Measurements from ENCODE around the gene CCDC83.

CCDC83 gene

DNA sequence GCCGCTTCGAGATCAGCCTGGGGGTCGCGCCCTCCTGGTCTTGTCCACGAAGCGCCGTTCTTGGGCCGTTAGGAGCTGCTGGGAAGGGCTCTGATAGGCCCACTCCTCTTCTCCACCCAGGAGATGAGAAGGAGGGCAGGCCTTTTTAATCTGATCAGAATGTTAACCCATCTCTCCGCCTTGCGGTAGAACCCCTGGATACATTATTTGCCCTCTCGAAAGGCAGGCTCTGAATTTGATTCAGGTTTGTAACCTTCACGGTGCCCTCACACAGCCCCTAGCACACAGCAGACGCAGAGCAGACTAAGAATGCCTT, at the start of gene CCDC83:
Gene CCDC83, plus strand, starts transcription at position 43 of the 316 bp plus-strand sequence. CDS start 9,741 bp downstream, outside the sequence.
- DNase-seq (ENCODE audit: low read depth in 3 of 3): no peak

DNA sequence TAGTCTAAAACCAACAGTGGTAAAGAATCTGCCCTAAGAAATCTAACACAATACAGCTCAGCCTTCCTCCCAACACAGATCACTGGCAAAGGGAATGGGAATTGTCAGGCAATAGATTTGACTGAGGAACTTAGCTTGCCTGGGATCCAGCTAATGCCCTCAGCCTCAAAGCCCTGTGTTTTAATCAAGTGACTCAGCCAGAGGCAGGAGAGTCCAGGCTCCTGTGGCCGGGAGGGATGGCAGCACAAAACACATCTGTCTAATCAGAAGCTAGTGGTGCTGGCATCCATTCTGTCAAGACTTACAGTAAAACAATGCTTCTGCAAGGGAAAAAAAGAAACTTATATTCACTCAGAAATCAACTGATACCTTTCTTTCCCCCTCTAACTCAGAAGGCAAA, 49.8 kb upstream of the CCDC83 start:
- no peak for DNase-seq (ENCODE audit: low read depth in 3 of 3)

DNA sequence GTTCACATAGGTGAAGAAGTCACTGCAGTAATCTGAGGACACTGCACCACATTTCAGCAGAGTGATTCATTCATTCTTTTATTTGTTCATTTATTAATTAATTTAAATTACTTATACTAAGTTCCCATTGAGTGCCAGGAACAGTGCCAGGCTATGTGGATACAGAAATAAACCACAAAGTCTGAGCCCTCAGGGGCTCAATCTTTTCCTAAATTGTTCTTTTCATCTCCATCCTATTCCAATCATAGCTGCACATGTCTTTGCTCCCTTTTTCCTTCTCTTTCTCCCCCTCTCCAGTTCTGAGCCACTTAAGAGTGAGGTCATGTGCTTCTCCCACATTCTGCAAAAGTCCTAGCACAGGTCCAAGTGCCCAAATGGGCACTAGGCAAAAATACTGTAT, 49.2 kb upstream of the CCDC83 start:
- DNase-seq (ENCODE audit: low read depth in 3 of 3): no peak

DNA sequence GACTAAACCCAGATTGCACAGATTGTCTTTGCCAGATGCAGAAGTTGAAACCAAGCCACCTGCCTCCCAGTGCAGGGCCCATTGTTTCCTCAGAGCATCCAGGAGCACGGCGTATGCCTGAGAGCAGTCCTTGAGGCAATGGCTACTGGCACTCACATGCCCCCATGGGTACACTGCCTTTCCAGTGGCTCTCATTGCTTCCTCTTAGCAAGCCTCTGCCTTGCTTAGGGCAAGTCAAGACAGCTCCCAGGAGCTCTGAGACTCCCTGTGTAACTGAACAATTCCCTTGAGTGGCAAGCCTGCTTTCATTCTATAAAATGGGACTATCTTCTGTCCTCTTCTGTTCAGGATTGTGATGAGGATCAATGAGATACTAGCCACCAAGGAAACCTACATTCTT, 48.3 kb upstream of the CCDC83 start:
- no peak for DNase-seq (ENCODE audit: low read depth in 3 of 3)

DNA sequence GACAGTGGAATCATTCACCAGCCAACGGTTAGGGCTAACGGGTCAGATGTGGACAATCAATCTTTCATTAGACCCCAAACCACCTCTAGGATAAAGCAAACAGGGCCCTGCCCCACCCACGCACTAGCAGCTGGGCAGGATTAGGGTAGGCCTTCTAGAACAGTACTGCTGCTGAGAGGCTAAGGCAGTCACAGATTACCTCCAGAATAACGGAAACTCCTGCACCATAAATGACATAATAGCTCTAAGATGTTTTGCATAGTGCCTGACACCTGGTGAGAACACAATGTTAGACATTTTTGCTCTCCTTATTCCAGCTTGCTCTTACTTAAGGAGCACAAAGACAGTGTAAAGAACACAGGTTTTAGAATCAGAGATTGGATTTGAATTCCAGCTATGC, 46.0 kb upstream of the CCDC83 start:
- no peak for DNase-seq (ENCODE audit: low read depth in 3 of 3)

DNA sequence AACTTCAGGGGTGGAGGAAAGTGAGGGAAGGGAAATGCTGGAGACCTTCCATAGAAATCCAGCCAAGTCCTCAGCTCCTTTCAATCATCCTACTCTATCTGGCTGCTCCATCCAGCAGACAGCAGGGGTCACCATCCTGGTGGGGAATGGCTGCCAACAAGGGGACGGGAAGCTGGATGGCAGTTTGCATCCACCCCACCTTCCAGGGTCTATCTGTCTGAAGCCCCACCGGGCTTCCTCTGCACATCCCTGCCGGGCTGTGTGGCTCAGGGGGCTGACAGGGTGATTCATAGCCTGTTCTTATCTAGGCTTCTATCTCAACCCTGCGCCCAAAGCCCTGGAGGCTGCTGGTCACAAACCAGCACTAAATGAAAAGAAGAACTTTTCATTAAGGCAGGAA, 45.3 kb upstream of the CCDC83 start:
- DNase-seq (ENCODE audit: low read depth in 3 of 3): no peak

DNA sequence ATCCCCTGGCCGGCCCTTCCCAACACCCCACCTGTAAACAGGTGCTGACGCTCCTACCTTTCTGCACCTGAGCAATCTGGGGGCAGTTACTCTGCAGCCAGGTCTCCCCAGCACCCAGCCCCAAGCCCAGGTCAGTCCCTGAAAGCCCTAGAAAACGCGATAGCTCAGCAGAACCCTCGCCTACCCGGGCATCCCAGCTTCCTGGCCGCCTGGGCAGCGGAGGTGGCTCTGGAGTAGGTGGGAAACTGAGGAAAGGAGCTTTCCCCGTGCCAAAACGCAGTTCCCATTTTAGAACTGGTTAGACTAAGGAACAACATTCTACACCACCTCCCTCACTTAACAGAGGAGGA, 44.7 kb upstream of the CCDC83 start:
- DNase-seq (ENCODE audit: low read depth in 3 of 3): no peak

DNA sequence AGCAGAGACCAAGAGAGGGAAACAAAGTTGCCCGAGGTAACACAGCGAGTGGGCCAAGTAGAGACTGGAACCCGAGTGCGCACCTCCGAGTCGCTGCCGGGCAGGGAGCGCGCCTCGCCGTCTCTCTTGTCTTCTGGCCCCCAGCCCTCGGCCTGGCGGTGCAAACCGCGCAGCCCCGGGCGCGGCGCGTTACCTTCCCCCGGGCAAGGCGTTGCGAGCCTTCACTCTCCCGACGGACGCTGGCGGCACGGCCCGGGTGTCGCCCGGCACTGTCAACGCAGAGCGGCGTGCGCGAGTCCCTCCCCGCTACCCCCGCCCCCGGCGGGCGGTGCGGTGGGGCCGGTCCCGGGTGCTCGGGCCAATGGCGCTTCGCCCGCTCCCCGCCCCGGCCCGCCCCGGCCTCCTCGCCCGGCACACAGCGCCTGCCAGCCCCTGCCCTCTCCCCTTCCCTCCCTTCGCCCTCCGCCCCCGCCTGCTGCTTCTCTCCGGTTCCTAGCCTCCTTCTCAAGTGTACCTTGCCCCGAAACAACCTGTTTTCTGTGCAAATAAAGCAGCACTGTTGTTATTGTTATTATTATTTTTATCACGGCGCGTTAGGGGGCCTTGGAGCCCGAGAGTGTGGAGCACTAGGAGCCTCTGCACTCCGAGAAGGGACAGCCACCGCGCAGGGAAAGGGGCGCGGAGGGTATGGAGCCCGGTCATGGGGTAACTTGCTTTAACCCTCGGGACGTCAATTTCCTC, 44.1 kb upstream of the CCDC83 start, which contains the start of gene SYTL2:
Gene SYTL2, minus strand, starts transcription at position 271 of the 741 bp plus-strand sequence. CDS start 53,416 bp downstream, outside the sequence.
- DNase-seq (ENCODE audit: low read depth in 3 of 3): peak; percentile 47 to 65 (median 48)

DNA sequence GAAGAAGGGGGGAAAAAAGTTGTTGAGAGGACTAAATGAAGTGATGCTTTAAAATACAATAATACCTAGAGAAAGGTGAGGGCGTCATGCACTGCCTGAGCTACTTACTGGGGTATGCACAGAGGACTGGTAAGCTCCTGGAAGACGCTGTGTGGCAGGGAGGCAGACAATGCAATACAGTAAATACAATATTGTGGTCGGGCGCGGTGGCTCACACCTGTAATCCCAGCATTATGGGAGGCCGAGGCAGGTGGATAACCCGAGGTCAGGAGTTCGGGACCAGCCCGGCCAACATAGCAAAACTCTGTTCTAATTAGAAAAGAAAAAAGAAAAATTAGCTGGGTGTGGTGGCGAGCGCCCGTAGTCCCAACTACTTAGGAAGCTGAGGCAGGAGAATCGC, 43.6 kb upstream of the CCDC83 start:
- DNase-seq (ENCODE audit: low read depth in 3 of 3): no peak

DNA sequence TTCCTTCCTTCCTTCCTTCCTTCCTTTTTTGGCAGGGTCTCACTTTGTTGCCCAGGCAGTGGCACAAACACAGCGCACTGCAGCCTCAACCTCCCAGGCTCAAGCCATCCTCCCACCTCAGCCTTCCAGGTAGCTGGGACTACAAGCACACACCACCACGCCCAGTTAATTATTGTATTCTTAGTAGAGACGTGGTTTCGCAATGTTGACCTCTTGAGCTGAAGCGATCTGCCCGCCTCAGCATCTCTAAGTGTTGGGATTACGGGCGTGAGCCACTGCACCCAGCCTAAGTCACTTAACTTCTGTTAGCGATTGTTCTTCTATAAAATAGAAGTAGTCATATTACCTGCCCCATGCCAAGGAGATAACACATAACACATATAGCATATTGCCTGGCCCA, 41.5 kb upstream of the CCDC83 start:
- DNase-seq (ENCODE audit: low read depth in 3 of 3): no peak

DNA sequence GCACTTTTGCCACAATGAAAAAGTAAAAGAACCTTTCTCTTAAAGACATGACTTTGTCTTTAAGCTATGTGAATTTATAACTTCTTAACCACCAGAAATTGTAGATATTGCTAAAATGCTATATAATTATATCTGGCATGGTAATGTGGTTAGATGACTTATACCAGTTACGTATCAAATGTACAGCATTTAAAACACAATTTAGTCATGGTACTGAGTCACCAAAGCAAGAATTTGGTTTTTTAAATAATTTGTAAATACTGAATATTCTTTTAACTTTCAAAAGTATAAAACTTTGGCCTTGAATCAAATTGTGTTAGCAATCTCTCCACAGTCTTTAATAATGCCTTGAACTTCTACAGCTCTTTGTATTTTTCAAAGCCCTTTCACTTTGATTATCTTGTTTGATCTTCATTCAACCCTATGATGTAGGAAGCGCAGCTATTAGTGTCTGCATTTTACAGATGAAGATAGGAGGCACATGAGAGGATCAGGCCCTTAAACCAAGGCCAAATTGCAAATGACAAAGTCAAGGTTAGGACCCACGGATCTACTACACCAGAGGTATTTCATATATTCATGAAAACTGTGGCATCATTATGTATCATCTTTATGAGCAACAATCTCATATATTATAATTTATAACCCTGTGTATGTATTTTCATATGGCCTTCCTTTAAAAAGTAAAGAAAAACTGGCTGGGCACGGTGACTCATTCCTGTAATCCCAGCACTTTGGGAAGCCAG, 39.8 kb upstream of the CCDC83 start:
- DNase-seq (ENCODE audit: low read depth in 3 of 3): no peak

DNA sequence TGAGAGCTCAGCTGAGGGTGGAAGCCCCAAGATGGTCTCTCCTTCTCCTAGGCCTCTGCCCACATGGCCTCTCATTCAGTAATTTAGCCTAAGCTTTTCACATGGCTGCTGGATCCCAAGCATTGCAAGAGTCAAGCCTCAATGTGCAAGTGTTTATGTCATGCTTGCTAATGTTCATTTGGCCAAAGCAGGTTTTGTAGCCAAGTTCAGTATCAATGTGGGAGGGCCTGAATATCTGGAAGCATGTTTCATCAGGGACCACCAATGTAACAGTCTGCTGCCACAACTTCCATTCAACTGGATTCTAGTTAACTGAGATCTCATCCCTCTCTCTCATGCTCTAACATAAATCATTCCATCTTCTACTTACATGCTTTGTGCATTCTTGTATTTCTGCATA, 35.7 kb upstream of the CCDC83 start:
- DNase-seq (ENCODE audit: low read depth in 3 of 3): no peak

DNA sequence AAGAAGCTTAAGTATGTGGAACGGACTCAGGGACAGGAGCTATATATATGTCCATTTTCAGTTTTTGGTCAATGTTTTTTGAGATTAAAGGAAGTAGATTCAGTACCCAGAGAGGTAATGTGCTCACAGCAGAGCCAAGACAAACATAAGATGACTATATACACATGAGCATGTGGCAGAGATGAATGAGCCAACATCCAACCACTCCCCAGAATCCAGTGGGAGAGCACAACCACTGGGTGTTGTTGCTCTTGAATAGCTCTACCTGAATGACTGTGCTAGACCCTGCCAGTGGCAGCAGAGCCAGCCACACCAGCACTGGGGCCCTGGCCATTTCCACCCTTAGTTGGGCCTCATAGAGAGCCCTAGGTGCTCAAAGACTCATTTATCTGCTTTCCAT, 33.5 kb upstream of the CCDC83 start:
- no peak for DNase-seq (ENCODE audit: low read depth in 3 of 3)

DNA sequence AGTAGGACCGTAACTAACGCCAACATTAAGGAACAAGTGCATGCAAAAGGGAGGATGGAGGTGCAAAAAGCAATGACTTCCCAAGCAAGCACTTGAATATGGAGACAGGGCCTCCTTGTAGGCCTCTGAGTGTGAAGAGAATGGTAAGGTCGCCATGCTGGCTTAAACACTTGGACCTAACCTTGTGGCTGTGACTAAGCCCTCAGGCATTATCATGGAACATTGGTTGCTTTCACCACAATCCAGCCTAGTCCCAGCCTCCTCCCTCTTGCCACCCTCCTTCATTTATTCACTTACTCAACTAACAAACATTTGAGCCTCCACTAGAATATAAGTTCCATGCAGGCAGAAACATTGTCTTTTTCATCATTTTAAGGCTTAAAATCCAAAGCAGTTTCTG, 32.4 kb upstream of the CCDC83 start:
- no peak for DNase-seq (ENCODE audit: low read depth in 3 of 3)

DNA sequence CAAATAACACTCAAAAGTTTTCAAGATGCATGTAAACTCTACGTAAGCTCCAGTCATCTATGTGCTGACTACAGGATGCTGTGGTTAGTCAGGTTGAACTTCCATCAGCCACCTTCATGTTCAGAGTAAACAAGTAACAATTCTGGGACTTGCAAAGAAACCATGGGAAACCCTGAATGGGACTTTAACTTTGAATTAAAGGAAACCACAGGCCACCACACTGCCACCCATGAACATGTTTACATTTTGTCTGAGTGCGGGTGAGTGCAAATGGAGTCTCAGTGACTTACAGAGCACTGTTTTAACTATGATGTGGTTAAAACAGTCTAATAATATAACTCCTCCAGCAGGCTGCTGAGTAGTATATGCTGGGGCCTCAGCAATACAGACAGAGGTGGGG, 31.4 kb upstream of the CCDC83 start:
- DNase-seq (ENCODE audit: low read depth in 3 of 3): no peak

DNA sequence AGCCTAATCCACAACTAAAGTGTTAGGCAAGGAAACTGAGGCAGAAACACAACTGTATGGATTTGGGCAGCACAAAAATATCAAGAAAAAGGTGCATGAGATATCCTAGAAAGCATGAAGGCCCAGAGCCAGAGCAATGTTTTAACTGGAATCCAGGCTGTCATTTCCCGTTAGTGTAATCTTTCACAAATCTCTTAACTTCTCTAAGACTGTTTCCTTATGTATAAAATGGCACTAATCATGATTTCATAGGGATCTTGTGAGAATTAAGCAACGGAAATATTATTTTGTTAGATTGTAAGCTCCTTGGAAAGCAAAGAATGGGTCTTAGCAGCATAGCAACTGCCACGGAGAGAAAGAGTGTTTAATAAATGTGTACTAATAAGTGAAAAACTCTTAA, 29.6 kb upstream of the CCDC83 start:
- no peak for DNase-seq (ENCODE audit: low read depth in 3 of 3)

DNA sequence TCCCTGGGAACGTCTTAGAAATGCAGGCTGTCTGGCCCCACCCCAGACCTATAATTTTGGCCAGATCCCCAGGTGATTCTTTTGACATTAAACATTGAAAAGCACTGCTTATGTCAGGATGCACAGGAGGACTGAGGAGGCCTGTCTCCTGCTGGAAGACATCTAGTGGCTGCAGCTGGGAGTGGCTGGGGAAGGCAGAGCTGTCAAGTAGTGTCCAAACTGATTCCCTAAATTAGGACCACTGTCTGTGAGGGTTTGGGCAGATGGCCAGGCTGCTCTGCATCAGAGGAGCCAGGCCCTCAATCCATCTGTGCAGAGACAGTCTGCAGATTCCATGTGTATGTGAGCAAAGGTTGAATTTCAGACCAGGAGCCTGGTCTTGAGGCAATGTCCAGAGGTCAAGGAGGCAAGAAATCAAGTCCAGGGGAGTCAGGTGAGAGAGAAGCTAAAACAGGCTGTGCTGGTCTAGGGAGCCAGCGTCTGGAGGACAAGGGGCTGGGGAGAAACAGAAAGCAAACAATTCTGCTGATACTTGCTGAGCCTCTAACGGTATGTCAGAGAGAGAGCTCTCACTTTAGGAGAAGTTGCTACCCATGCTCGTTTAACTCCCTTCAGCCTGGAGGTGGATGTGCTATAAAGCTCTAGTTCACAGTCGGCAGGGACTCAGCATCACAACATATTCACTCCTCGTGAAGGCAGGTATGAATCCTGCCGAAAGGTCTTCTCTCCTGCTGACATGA, 28.9 kb upstream of the CCDC83 start:
- DNase-seq (ENCODE audit: low read depth in 3 of 3): no peak

DNA sequence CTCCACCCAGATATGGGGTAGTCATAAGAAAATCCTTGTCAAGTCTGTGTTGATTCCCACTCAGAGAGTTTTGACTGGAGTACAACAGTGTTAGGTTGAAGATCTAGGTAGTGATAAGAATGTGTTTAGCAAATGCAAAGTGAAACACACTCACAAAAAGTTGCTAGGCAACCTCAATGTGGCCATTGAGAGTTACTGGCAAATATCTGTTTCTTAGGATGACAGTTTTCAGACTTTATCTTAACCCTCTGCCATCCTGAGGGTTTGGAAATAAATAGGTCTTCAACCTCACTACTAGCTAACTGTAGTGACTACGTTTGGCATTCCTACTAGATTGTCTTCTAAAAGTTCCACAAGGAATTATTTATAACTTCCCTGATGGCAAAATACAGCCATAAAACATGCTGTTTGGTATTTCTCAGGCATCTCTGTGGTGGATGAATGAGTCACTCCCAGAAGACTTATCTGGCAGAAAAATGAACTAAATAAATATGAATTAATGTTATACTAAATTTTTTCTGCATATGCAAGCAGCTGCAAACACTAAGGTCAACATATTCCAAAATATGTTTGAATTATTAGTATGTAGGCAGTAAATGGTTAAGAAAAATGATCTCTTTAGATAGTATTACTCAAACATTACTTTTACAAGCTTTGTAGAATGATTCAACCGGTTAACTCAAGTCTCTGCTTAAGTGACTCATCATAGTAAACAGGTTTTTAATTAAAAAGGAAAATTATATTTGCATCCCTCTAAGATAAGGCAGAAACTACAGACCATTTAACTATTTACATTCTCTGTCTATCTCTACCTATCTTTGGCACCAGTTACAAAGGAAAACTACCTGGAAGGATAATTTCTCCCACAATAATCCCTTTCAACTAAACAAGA, 27.2 kb upstream of the CCDC83 start:
- no peak for DNase-seq (ENCODE audit: low read depth in 3 of 3)

DNA sequence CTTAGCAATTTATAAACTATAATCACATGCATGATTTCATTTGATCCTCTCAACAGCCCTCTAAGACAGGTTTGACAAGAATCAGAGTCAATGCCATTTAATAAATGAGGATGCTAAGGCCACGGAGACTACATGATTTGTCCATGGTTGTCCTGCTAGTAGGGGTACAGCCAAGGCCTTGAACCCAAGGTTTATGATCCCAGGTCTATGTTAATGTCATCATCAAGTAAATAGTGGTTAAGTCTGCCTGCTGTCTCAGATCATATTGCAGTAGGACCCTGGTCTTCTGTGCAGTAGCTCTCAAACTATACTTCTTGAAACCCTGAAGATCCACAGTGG, 26.6 kb upstream of the CCDC83 start:
- no peak for DNase-seq (ENCODE audit: low read depth in 3 of 3)

DNA sequence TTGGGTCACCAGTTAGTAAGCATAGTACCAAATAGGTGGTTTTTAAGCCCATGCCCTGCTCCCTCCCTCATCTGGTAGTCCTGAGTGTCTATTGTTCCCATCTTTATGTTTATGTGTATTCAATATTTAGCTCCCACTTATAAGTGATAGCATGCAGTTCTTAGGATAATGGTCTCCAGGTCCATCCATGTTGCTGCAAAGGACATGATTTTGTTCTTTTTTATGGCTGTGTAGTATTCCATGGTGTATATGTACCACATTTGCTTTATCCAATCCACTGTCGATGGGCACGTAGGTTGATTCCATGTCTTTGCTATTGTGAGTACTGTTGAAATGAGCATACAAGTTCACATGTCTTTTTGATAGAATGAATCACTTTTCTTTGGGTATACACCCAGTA, 26.0 kb upstream of the CCDC83 start:
- DNase-seq (ENCODE audit: low read depth in 3 of 3): no peak

DNA sequence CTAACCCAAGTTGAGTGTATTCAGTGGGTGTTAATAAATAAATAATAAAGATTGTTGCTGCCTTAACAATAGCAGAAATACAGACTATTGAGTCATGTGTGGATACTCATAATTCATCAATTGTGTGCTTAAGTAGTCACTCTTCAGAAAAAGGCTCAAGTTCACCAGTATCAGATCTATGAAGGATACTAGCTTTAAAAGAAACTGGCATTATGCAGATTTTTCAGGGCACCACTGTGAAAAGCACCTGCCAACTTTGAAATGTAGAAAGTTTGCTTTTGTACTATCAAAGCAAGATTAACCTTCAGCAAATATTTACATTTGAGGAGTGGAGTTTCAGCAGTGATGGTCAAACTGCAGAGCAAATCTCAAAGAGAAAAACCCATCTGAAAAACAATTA, 24.1 kb upstream of the CCDC83 start:
- DNase-seq (ENCODE audit: low read depth in 3 of 3): no peak

DNA sequence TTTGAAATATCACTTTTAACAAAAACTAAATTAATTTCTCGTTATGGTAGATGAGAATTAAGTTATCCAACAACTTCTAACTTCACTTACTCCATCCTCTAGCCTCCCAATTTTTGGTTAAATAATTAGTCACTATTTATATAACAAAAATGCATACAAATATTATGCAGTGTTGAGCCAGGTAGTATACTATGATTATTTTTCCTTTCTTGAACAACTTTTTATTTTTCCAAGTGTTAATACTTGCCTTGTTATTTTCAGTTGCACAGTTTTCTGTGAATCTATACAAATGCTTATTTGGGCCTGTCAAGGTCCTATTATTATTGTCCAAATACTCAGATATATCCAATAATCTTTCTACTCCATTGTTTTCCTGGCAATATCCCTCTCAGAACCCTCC, 19.9 kb upstream of the CCDC83 start:
- DNase-seq (ENCODE audit: low read depth in 3 of 3): no peak

Measured in stimulated activated CD4-positive, alpha-beta T cell treated with anti-CD3 and anti-CD28 coated beads, TNF-alpha, amount 100 ng/mL, for 48 hours (primary cell).